RPMI7951 (cell line): ENCODE data around the gene ICOS. TPM values are rescaled to one million over a fixed set of nuclear protein-coding genes. Genes with fewer than 3 reads are reported as not detected.

Experiments used
- DNase-seq: peaks from one replicate; pipeline ENCODE4 v3.0.0-alpha.2; 2012; ENCODE audit warnings: low read depth
- total RNA-seq: library from RNA; depleted of rRNA; stranded (reverse); fragments of >200 nt; shearing (Covaris generic); gene quantifications from 2 replicates; pipeline ENCODE4 v1.2.3, GENCODE V29; 2014; rRNA removed

Gene ICOS, protein sequence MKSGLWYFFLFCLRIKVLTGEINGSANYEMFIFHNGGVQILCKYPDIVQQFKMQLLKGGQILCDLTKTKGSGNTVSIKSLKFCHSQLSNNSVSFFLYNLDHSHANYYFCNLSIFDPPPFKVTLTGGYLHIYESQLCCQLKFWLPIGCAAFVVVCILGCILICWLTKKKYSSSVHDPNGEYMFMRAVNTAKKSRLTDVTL
- total RNA-seq = not detected in 2 replicates

DNA sequence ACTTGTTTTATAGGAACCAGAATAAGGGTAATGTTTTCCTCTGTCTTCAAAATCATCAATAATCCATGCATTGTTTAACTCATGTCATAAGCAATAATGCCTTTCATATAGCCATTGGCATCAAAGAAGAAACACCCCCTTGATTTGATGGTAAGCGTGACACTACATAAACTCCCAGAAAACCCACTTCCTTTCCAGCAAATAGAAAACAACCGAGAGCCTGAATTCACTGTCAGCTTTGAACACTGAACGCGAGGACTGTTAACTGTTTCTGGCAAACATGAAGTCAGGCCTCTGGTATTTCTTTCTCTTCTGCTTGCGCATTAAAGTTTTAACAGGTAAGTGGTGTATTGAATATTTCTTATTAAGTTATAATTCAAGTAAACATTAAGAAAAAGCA is at the start of gene ICOS:
ICOS (plus strand) TSS at position 229 of the 400 bp plus-strand sequence; CDS start at position 281, 52 bp downstream.
- DNase-seq = no peak

DNA sequence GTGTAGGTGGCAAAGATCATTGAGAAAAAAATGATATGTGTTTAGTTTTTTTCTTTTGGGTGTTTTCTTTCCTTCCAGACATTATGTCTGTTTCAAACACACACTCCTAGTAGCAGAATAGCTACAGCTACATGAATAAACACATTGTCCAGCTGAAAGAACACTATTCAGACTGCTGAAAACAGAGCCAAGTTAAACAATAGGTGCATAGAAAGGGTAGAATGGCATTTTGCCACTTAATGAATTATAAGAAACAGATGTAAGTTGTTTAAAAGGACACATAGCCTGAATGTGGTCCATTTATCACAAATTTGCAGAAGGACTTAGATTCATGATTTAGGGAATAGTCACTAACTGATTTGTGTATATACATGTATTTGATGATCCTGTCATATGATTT is 48.9 kb upstream of the ICOS start:
- DNase-seq = peak; percentile 39

DNA sequence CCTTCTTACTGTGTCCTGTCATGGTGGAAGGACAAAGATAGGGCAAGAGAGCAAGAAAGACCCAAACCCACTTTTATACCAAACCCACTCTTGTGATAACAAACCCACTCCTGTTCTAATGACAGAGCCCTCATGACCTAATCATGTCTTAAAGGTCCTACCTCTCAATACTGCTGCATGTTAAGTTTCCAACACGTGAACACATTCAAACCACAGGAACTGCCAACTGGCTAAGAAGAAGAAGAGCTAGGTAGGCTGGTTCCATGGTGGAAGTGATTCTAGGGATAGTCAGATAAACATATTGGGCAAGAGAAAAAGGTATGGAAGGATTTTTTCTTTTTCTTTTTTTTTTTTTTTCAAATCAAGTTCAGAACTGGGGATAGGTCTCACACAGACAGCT is 47.0 kb upstream of the ICOS start:
- DNase-seq = no peak

DNA sequence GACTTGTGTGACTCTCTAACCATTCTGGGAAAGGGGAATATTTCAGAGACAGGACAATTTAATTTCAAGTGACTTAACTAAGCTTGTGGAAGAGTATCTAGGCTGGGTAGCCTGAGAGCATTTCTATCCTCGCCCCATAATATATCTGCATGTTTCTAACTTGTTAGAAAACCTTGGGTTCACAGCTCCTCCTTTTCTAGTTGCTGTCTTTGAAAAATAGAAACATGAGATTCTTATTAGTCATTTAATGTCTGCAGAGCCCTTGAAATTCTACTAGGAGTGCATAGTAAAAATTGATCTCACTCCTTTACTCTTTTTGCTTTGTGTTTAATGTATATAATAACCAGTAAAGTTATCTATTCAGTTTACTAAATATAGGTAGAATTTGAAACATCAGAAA is 46.6 kb upstream of the ICOS start:
- DNase-seq = no peak

DNA sequence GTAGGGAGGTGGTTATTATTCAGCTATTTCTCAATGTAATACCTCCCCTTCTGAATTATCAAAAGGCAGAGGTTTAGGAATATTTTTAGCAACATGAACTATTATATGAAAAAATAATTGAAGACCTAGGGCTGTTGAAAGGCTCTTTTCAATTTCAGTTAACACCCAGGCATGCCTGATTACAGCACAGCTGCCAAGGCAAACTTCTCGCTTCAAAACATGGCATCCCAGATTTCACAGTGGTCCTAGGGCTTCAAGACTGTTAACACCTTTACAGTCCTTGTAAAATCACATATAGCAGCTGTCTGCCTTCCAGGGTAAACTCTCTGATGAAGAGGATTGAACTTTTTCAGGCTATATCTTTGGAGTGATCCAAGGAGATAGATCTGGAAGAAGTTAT is 45.8 kb upstream of the ICOS start:
- DNase-seq = no peak

DNA sequence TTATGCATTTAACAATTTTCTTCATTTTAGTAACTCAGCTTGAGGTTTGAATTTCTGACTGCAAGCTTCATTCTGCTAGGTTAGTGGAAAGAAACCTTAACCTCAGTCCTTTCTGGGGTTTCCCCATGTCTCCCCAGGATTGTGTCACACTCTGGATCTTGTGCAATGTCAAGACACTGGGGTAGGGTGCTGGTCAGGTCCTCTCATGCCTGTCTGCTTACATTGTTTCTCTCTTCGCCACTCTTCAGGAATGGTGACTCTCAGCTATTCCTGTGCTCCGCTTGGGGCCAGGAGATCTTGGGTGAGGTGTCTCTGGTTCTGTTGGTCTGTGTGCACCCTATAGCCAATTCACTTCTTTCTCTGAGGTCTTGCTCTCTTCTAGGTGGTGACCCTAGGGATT is 45.1 kb upstream of the ICOS start:
- DNase-seq = no peak

DNA sequence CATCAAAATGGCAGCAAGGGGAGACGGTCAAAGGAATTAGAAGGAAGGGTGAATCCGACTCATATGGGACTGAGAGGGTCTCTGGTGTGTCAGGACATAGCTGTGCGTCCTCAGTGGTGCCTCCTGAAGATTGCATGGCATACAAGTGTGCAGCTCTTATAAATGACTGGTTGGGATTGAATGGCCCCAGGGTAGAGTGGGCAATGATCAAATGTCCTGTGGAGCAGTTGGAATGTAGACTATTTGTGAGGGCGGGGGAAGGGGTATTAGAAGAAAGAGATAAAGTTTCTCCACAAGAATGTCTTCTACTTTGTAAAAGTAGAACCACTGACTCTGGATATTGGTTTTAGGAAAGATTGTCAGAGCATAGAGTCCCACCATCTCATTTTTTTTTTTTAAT is 44.4 kb upstream of the ICOS start:
- DNase-seq = peak; percentile 39

DNA sequence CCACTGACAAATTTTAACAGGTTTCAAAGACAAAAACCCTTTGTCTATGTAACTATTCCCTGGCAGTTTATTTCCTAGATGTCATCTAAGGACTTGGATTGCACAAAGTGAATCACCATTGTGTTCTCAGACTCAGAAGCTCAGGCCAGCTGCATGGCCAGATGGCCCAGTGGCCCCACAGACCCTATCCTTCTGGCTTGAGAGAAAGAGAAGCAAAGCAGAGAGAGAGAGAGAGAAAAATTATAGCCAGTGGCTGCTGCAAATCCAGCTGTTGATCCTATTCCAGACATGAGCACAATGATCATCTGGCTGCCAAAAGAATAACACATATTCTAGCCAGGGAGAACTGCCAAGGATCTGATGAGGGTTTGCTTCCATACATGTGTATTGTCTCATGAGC is 43.2 kb upstream of the ICOS start:
- DNase-seq = peak; percentile 48

DNA sequence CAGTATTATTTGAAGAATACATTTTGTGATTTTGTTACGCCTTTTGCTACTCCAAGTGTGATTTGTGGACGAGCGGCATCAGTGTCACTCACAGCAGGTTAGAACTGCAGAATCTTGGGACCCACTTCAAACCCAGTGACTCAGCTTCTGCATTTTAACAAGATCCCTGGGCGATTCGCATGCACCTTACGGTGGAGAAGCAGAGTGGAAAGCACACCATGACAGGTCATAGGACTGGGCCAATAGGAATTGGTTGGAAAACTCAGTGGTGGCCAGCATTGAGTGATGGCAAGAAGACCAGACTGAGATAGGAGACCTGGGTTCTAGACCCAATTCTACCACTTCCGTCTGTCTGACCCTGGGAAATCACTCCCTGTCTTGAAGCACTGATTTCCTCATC is 42.7 kb upstream of the ICOS start:
- no peak for DNase-seq

DNA sequence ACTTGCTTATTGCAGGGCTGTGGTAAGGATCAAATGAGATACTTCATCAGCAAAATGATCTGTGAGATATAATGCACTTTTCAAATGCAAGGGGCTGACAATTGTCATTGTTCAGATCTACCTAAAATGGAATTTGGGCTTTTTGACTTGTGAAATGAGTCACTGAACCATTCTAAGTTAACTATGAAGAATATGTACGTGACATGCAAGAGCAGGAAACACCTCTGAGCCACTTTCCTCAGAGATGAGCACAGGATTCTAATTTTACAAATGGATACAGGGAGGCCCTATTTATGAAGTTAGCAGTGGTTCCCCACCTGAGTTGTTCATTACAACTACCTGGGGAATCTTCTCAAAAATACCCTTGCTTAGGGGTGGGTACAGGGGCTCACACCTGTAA is 42.3 kb upstream of the ICOS start:
- no peak for DNase-seq

DNA sequence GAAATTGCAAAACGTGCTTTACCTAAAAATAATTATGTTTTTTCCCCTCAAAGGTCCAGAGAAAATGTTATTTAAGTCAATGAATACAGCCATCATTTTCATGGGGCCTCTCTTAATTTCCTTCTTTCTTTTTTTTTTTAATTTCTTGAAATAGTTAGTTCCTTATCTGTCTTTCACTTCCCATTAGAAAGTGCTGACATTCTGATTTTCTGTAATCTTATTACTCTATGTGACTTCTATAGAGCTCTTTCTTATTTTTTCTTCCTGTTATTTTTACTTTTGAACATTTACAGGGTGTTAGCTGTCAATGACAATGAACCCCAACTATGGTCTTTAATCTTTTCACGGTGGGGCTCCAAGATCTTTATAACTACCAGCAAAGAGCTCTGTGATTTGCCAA is 39.0 kb upstream of the ICOS start:
- DNase-seq = no peak

DNA sequence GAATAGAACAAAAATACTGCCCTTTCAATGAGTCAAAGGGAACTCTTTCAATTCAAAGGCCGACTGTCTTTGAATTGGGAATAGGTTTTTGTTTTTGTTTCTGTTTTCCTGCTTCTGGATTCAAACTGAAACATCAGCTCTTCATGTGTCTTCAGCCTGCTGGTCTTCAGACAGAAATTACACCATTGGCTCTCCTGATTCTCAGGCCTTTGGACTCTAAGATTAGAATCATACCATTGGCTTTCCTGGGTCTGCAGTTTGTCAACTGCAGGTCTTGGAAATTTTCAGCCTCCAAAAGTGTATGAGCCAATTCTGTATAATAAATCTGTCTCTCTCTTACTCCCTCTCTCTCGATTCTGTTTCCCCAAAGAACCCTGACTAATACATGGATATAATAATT is 37.9 kb upstream of the ICOS start:
- DNase-seq = no peak

DNA sequence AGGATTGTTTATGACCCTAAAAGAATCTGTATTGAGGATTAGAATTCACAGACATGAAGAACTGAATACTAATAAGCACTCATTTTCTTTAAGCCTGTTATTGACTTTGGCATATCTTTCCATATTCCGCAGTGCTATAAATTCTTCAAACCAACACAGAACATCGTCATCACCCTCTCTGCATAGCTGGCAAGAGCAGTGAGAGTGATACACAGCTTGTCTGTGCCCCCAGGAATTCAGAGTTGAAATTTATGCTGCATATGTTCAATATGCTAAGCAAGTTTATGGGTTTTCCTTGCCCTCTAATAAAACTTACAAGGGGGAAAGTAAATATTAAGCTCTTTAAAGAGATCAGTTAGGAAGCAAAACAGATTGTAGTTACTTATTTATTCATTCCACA is 36.3 kb upstream of the ICOS start:
- DNase-seq = no peak

DNA sequence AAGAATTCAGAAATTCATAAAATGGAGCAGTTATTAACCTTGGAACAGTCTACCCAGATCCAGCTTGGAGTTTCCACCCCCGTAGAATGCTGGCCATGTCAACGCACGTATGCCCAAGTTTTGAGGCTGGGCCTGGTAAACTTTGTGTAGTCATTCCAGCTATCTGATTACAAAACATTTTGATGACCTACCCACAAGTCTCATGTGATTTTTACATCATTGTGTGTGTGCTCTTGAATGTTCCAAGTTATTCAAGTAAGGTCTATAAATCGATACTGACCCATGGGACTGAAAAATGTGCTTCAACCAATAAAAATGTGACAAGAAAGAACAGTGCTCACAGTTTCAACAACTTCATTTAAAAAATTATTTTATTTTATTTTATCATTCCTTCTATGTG is 32.5 kb upstream of the ICOS start:
- no peak for DNase-seq

DNA sequence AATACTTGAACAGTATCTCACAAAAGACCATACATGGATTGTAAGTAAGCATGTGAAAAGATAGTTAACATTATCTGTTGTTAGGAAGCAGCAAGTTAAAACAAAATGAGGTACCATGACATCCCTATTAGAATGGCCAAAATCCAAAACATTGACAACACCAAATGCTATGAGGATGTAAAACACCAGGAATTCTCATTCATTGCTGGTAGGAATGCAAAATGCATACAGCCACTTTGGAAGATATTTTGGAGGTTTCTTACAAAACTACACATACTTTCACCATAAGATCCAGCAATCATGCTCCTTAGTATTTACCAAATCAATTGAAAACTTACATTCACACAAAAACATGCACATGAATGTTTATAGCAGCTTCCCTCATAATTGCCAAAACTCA is 30.9 kb upstream of the ICOS start:
- no peak for DNase-seq

DNA sequence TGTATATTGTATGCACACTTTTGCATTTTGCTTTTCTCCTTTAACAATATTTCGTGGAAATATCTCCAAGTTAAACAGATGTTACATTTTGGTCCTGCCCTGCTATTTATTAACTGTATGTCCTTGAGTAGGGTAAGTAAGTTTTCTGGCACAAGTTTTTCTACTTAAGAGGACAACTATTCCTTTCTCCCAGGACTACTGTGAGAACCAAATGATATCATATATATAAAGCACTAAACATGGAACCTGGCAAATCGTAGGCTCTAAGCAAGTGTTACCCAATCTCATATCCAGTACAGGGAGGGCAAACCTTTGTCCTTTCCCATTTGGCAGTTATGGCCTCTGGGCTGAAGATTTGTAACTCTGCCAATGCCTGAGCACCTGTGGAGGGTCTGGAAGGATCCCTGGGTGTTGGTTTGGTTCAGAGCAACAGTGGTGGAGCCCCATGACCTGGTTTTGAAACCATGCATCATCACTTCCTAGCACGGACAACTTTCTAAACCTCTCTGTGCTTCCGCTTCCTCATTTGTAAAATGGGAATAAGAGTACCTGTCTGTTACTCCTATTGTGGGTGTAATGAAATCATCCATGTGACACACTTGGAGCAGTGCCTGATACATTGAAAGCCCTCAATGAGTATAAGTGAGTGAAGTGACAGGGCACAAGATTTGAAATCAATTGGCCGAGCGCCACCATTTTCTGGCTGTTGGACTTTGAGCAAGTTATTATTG is 28.3 kb upstream of the ICOS start:
- DNase-seq = no peak

DNA sequence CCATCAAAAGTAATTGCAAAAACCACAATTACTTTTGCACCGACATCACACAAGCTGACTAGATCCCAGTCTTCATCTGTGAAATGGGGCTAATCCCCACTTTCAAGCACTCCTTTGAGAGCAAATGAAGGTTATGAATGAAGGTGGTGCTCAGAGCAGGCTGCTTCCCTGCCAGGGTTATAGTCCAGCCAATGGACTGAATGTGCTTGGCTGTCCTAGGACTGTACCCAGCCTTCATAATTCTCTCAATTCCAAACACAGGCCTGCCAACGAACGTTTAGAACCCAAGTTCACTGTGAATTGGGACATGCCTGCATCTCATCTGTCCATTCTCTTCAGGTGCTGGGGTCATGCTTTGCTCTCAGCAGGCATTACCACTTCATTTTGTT is 27.8 kb upstream of the ICOS start:
- no peak for DNase-seq

DNA sequence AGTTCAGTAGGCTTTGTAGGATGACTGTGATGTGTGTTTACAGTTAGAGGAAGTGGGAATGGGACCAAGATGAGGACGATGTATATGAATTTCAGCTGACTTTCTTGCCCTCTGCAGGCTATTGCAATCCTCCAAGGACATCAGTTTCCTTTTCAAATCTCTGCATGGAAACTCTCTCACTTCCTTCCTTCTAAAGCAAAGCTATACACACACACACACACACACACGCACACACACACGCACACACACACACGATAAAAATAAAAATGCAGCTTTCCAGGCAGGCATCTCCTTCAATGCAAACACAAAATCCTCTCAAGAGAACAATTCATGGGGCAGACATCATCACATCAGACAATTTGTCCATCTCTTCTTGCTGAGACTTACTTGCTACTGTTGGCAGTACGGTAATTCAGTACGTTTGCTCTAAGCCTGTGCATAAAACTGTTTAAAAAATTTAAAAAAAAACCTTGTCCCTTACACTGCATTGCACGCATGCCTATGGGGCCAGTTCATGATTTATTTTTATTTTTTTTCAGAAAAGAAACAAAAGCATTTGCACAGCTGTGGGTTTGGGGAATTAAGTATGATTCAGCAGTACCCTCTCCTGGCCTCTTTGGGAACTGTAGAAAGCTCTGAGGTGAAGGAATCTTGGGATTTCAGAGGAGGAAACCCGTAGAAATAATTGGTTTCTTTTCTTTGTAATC is 27.1 kb upstream of the ICOS start:
- DNase-seq = peak; percentile 65

DNA sequence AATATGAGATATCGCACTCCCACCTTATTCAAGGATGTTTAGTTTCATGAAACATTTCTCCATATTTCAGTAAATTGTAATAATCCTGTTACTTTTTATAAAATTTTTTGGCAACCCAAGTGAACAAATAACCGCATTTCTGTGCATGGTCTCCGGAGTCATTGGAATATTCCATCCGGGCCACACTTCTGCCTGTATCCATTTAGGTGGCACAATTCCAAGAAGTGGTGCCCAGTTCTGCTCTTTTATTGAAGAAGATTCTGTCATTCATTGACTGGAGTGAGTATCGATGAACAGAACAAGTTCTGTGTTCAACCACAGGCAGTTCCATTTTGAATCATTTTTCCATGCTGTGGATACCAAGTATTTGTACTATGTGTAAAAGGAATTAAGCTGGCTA is 26.6 kb upstream of the ICOS start:
- peak; percentile 39 for DNase-seq

DNA sequence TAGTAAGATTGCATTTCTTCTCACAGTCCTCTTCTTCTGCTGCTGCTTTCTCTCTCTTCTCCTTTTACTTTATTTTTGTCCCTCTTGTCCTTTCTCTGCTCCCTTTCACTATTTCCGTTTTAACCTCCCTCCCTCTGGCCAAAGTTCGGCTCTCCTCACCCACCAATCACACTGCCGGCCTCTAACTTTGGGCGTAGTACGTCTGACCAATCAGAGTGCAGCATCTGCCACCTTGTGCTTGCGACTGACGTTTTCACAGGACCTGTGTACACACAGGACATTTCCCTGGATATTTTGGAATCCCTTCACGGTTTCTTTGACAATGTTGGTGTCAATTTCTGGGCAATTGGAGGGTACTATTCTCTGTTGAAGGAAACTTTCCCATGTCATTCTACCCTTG is 22.6 kb upstream of the ICOS start:
- no peak for DNase-seq

DNA sequence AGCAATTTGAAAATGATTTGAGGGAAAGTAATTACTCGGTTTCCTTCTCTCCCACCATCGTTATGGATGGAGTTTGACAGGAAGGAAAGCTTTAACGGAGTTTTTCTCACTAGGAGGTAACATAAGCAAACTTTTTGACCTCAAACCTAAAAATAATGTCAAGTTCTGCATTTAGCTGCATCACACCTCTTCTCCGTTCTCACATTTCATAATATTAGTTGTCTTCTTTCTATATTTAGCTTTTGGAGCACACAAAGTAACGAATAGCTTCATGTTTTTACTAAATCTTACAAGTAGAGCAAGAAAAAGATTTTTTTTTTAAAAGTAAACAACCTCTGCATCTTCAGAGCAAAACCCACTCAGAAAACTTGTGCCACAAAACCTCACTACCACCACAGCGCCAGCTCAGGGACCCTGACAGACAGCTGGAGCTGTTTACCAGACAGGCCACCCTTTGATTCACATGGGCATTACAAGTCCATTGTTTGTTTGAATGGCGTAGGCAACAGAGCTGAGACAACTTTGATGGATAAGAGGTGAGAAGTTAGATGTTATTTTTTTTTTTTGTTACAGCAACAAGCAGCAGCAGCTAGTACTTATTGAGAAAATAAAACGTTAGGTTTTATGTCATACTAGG is 21.9 kb upstream of the ICOS start:
- no peak for DNase-seq

DNA sequence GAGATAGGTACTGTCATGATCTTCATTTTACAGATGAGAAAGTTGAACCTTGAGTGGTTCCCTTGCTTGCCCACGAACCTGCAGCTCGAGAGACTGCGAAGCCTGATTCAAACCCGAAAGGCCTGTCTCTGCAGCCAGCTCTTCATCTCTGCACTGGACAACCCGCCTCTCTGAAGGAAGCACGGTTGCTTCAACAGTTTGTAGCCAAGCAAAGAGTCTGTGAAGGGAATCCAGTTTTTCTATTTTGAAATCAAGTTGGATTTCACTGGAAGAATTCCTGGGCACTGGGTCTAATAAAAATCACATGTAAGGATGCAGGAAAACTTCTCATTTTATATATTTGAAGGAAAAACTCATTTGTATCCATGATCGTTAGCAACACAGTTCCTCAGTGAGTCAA is 21.3 kb upstream of the ICOS start:
- no peak for DNase-seq

DNA sequence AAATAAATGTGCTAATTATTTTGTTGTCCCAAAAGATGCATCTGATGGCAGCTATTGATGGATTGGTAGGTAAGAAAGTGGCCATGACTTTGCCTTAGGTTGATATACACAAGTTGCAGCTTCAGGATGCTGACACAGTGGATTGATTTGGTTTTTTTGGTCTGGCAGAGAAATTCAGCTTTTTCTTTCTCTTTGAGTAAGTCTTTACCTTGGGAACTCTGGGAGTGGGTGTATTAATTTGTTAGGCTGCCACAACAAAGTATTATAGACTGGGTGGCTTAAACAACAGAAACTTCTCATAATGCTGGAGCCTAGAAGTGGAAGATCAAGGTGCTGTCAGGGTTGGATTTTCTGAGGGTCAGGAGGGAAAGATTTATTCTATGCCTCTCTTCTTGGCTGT is 19.8 kb upstream of the ICOS start:
- no peak for DNase-seq
